GM23338 (cell line): ENCODE results near the gene BLOC1S5. TPM values are rescaled to one million over a fixed set of nuclear protein-coding genes. Genes with fewer than 3 reads are reported as not detected.
"Not testable (repeated sequence)": the region's sequence is repeated elsewhere in the genome, so short reads cannot be mapped to it uniquely, and the experiment has no call there.

Experiments used
- ATAC-seq: fragments of 200-7000 bp; cut with Tn5 transposase; 3 replicates; pipeline ENCODE4 v1.9.1; 2020
- DNase-seq: peaks from one replicate; pipeline ENCODE4 v3.0.0-alpha.2; 2015; ENCODE audit warnings: low spot score
- H2AFZ ChIP-seq: fragments of 200-600 bp; sonication (generic); 2 replicates; pipeline ENCODE4 v1.8.0; 2016; ENCODE audit warnings: antibody characterized with exemption, mild to moderate bottlenecking, moderate library complexity
- H3F3A ChIP-seq: fragments of 200-600 bp; sonication (generic); replicated peaks from 2 replicates; pipeline ENCODE4 v1.8.0; 2017; ENCODE audit warnings: antibody characterized with exemption, mixed run types, low read depth
- H3K27ac ChIP-seq: fragments of 200-600 bp; sonication (generic); 2 replicates; pipeline ENCODE4 v1.6.1; 2016; ENCODE audit warnings: low read depth
- H3K27me3 ChIP-seq: fragments of 200-600 bp; sonication (generic); 2 replicates; pipeline ENCODE4 v1.8.0; 2016; ENCODE audit warnings: mild to moderate bottlenecking, mixed run types, moderate library complexity; ENCODE audit not compliant: insufficient read depth
- H3K36me3 ChIP-seq: fragments of 200-600 bp; sonication (generic); 2 replicates; pipeline ENCODE4 v1.8.0; 2016; ENCODE audit warnings: mild to moderate bottlenecking; ENCODE audit not compliant: insufficient read depth
- H3K4me1 ChIP-seq: fragments of 200-600 bp; sonication (generic); 2 replicates; pipeline ENCODE4 v1.8.0; 2016; ENCODE audit warnings: mild to moderate bottlenecking, moderate library complexity; ENCODE audit not compliant: insufficient read depth
- H3K4me2 ChIP-seq: fragments of 200-600 bp; sonication (generic); 2 replicates; pipeline ENCODE4 v1.7.1; 2017; ENCODE audit warnings: mixed run types
- H3K4me3 ChIP-seq: fragments of 200-600 bp; sonication (generic); 2 replicates; pipeline ENCODE4 v1.6.1; 2016; ENCODE audit warnings: mixed run types
- H3K79me2 ChIP-seq: fragments of 200-600 bp; sonication (generic); replicated peaks from 2 replicates; pipeline ENCODE4 v1.8.0; 2017; ENCODE audit warnings: mild to moderate bottlenecking; ENCODE audit not compliant: insufficient read depth
- H3K9me2 ChIP-seq: fragments of 200-600 bp; sonication (generic); 2 replicates; pipeline ENCODE4 v1.8.0; 2017; ENCODE audit not compliant: insufficient read depth
- H4K20me1 ChIP-seq: fragments of 200-600 bp; sonication (generic); replicated peaks from 2 replicates; pipeline ENCODE4 v1.8.0; 2017; ENCODE audit warnings: mild to moderate bottlenecking; ENCODE audit not compliant: insufficient read depth
- H3K27ac Mint-ChIP-seq: 2 replicates; pipeline ENCODE4 v1.8.0; 2020; ENCODE audit warnings: inconsistent platforms, mild to moderate bottlenecking, moderate library complexity, mixed read lengths
- H3K27me3 Mint-ChIP-seq: 3 replicates; pipeline ENCODE4 v1.8.0; 2022; ENCODE audit warnings: low read depth, mild to moderate bottlenecking, moderate library complexity, mixed read lengths, inconsistent platforms; ENCODE audit not compliant: insufficient read depth, poor library complexity
- H3K36me3 Mint-ChIP-seq: 3 replicates; pipeline ENCODE4 v1.8.0; 2021; ENCODE audit warnings: low read depth, mild to moderate bottlenecking, inconsistent platforms, moderate library complexity, mixed read lengths
- H3K4me1 Mint-ChIP-seq: 3 replicates; pipeline ENCODE4 v1.8.0; 2020; ENCODE audit warnings: mild to moderate bottlenecking, inconsistent platforms, mixed read lengths
- H3K4me3 Mint-ChIP-seq: 3 replicates; pipeline ENCODE4 v1.8.0; 2021; ENCODE audit warnings: moderate library complexity, mild to moderate bottlenecking, inconsistent platforms, mixed read lengths
- H3K9me3 Mint-ChIP-seq: 3 replicates; pipeline ENCODE4 v1.8.0; 2020; ENCODE audit warnings: moderate library complexity, mild to moderate bottlenecking, inconsistent platforms, mixed read lengths
- CREB1 ChIP-seq: fragments of 250-450 bp; sonication (Bioruptor Pico); IDR thresholded peaks from 2 replicates; pipeline ENCODE4 v1.5.0; 2020; ENCODE audit warnings: low read depth, mild to moderate bottlenecking, moderate library complexity
- NANOG ChIP-seq: IDR thresholded peaks from 2 replicates; pipeline ENCODE4 v1.6.1; 2016; ENCODE audit warnings: antibody characterized with exemption, borderline replicate concordance
- STAT1 ChIP-seq: IDR thresholded peaks from one replicate; pipeline ENCODE4 v1.6.1; 2016; ENCODE audit warnings: antibody characterized with exemption; ENCODE audit not compliant: unreplicated experiment
- ZNF114 ChIP-seq: fragments of 250-450 bp; sonication (Bioruptor Pico); IDR thresholded peaks from 2 replicates; pipeline ENCODE4 v1.5.0; 2020; ENCODE audit warnings: mild to moderate bottlenecking, moderate library complexity
- ZNF331 ChIP-seq: fragments of 250-450 bp; sonication (Bioruptor Pico); IDR thresholded peaks from 2 replicates; pipeline ENCODE4 v1.5.0; 2020; ENCODE audit warnings: low read depth, mild to moderate bottlenecking, moderate library complexity
- polyA plus RNA-seq: library from polyadenylated mRNA; unstranded; fragments of >200 nt; fragmentation: Nextera tagmentation; extraction: Ambion mirVana; gene quantifications from 2 replicates; pipeline ENCODE4 v1.2.1, GENCODE V29; 2016
- total RNA-seq: library from RNA; depleted of rRNA; stranded (reverse); fragments of >200 nt; shearing (Covaris generic); gene quantifications from 2 replicates; pipeline ENCODE4 v1.2.3, GENCODE V29; 2014
- TF ChIP-seq, protein P1 (sequence below): IDR thresholded peaks from 2 replicates; pipeline ENCODE4 v1.6.1; 2016; ENCODE audit warnings: antibody characterized with exemption
- TF ChIP-seq, protein P2 (sequence below): IDR thresholded peaks from one replicate; pipeline ENCODE4 v1.6.1; 2018; ENCODE audit warnings: antibody characterized with exemption; ENCODE audit not compliant: unreplicated experiment
- TF ChIP-seq, protein P3 (sequence below), 2 experiments: fragments of 200-600 bp in 1 of 2; sonication (generic) in 1 of 2; conservative IDR thresholded peaks; 2 replicates each; pipeline versions ENCODE4 v1.5.1 to v1.6.1; 2016 to 2017; ENCODE audit warnings: antibody characterized with exemption in 2 of 2, low read depth in 2 of 2, mild to moderate bottlenecking in 2 of 2, moderate library complexity in 1 of 2
- TF ChIP-seq, protein P4 (sequence below): fragments of 250-450 bp; sonication (Bioruptor Pico); IDR thresholded peaks from 2 replicates; pipeline ENCODE4 v1.5.0; 2020; ENCODE audit warnings: mild to moderate bottlenecking, moderate library complexity

Gene BLOC1S5
- total and polyA plus RNA-seq, 2 experiments from 2014 or later: 14.9 to 16.6 TPM

DNA sequence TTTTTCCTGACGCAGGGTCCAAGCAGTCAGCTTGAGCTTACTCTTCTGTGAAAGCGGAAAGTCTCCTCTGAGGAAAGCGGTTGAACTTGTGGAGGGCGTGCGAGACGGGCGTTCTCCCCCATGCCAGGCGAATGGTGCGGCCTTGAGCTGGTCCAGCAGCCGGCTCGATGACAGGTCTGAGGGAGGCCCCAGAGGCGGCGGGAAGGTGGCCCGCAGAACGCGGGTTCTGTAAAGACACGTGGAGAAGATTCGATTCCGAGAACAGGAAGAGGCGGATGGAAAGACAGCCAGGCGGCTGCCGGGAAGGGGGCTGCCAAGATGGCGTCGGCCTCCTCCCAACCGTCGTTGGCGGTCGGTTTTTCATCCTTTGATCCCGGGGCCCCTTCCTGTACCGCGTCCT lies 78.0 kb downstream of the BLOC1S5 start (continued):
- TF ChIP-seq ZNF114 (CRISPR knock-in tag): no peak
- no peak for TF ChIP-seq STAT1
- TF ChIP-seq, protein P1, sequence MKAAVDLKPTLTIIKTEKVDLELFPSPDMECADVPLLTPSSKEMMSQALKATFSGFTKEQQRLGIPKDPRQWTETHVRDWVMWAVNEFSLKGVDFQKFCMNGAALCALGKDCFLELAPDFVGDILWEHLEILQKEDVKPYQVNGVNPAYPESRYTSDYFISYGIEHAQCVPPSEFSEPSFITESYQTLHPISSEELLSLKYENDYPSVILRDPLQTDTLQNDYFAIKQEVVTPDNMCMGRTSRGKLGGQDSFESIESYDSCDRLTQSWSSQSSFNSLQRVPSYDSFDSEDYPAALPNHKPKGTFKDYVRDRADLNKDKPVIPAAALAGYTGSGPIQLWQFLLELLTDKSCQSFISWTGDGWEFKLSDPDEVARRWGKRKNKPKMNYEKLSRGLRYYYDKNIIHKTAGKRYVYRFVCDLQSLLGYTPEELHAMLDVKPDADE: no peak
- TF ChIP-seq NANOG: no peak
- TF ChIP-seq ZNF331 (CRISPR knock-in tag): no peak
- TF ChIP-seq, protein P2, sequence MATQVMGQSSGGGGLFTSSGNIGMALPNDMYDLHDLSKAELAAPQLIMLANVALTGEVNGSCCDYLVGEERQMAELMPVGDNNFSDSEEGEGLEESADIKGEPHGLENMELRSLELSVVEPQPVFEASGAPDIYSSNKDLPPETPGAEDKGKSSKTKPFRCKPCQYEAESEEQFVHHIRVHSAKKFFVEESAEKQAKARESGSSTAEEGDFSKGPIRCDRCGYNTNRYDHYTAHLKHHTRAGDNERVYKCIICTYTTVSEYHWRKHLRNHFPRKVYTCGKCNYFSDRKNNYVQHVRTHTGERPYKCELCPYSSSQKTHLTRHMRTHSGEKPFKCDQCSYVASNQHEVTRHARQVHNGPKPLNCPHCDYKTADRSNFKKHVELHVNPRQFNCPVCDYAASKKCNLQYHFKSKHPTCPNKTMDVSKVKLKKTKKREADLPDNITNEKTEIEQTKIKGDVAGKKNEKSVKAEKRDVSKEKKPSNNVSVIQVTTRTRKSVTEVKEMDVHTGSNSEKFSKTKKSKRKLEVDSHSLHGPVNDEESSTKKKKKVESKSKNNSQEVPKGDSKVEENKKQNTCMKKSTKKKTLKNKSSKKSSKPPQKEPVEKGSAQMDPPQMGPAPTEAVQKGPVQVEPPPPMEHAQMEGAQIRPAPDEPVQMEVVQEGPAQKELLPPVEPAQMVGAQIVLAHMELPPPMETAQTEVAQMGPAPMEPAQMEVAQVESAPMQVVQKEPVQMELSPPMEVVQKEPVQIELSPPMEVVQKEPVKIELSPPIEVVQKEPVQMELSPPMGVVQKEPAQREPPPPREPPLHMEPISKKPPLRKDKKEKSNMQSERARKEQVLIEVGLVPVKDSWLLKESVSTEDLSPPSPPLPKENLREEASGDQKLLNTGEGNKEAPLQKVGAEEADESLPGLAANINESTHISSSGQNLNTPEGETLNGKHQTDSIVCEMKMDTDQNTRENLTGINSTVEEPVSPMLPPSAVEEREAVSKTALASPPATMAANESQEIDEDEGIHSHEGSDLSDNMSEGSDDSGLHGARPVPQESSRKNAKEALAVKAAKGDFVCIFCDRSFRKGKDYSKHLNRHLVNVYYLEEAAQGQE: no peak

DNA sequence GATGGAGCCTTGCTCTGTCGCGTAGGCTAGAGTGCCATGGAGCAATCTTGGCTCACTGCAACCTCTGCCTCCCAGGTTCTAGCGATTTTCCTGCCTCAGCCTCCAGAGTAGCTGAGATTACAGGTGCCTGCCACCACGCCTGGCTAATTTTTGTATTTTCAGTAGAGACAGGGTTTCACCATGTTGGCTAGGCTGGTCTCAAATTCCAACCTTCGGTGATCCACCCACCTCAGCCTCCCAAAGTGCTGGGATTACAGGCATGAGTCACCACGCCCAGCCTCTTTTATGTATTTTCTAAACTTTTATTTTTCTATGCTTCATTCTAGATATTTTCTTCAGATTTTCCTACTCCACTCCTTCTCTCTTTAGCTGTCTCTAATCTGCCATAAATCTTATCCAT lies 80.2 kb downstream of the BLOC1S5 start:
- H3K79me2 ChIP-seq, H3K9me2 ChIP-seq, H3K4me3 ChIP-seq, H2AFZ ChIP-seq, H3K36me3 ChIP-seq, H3F3A ChIP-seq, DNase-seq, H3K4me1 ChIP-seq, H3K4me2 ChIP-seq, H3K4me3 Mint-ChIP-seq, H3K27ac ChIP-seq, H3K27ac Mint-ChIP-seq, H3K36me3 Mint-ChIP-seq, H3K4me1 Mint-ChIP-seq, H3K27me3 ChIP-seq, ATAC-seq, H3K9me3 Mint-ChIP-seq, H3K27me3 Mint-ChIP-seq, H4K20me1 ChIP-seq: not testable (repeated sequence)

DNA sequence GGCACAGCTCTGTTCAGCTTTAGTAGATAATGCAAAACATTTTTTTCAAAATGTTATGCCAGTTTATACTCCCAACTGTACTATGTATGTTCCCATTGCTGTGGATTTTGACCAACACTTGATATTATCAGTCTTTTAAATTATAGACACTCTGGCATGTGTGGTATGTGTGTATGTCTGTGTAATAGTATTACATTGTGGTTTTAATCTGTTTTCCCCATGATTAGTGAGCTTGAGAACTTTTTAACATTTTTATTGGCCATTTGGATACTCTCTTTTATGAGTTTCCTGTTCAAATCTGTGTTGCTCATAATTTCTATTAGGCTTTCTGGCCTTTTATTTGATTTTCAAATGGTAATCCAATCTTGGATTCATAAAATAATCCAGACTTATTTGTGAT lies 84.4 kb downstream of the BLOC1S5 start:
- H3K9me2 ChIP-seq: no peaks in the 10 kb centered on the region
- no peaks in the 10 kb centered on the region for H3K79me2 ChIP-seq
- Mint-ChIP-seq H3K27ac (no peak overlapping the region), H3K9me3 (no peaks in the 10 kb centered on the region), H3K4me3 (no peak overlapping the region), H3K36me3 (no peaks in the 10 kb centered on the region), H3K27me3 (no peaks in the 10 kb centered on the region), H3K4me1 (no peaks in the 10 kb centered on the region)
- H3F3A ChIP-seq: no peaks in the 10 kb centered on the region
- no peaks in the 10 kb centered on the region for H4K20me1 ChIP-seq
- H3K4me2 ChIP-seq: no peak overlapping the region
- no peaks in the 10 kb centered on the region for H3K4me1 ChIP-seq
- H2AFZ ChIP-seq: no peak overlapping the region
- no peak for ATAC-seq
- H3K36me3 ChIP-seq: no peaks in the 10 kb centered on the region
- H3K4me3 ChIP-seq: no peak overlapping the region
- no peak for DNase-seq
- no peak overlapping the region for H3K27ac ChIP-seq
- H3K27me3 ChIP-seq: no peaks in the 10 kb centered on the region
- TF ChIP-seq CREB1: no peak
- TF ChIP-seq, protein P3, sequence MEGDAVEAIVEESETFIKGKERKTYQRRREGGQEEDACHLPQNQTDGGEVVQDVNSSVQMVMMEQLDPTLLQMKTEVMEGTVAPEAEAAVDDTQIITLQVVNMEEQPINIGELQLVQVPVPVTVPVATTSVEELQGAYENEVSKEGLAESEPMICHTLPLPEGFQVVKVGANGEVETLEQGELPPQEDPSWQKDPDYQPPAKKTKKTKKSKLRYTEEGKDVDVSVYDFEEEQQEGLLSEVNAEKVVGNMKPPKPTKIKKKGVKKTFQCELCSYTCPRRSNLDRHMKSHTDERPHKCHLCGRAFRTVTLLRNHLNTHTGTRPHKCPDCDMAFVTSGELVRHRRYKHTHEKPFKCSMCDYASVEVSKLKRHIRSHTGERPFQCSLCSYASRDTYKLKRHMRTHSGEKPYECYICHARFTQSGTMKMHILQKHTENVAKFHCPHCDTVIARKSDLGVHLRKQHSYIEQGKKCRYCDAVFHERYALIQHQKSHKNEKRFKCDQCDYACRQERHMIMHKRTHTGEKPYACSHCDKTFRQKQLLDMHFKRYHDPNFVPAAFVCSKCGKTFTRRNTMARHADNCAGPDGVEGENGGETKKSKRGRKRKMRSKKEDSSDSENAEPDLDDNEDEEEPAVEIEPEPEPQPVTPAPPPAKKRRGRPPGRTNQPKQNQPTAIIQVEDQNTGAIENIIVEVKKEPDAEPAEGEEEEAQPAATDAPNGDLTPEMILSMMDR (conservative IDR thresholded peaks at IDR 0.05; ENCODE audit: low read depth in 2 of 2): no peak
- TF ChIP-seq, protein P4, sequence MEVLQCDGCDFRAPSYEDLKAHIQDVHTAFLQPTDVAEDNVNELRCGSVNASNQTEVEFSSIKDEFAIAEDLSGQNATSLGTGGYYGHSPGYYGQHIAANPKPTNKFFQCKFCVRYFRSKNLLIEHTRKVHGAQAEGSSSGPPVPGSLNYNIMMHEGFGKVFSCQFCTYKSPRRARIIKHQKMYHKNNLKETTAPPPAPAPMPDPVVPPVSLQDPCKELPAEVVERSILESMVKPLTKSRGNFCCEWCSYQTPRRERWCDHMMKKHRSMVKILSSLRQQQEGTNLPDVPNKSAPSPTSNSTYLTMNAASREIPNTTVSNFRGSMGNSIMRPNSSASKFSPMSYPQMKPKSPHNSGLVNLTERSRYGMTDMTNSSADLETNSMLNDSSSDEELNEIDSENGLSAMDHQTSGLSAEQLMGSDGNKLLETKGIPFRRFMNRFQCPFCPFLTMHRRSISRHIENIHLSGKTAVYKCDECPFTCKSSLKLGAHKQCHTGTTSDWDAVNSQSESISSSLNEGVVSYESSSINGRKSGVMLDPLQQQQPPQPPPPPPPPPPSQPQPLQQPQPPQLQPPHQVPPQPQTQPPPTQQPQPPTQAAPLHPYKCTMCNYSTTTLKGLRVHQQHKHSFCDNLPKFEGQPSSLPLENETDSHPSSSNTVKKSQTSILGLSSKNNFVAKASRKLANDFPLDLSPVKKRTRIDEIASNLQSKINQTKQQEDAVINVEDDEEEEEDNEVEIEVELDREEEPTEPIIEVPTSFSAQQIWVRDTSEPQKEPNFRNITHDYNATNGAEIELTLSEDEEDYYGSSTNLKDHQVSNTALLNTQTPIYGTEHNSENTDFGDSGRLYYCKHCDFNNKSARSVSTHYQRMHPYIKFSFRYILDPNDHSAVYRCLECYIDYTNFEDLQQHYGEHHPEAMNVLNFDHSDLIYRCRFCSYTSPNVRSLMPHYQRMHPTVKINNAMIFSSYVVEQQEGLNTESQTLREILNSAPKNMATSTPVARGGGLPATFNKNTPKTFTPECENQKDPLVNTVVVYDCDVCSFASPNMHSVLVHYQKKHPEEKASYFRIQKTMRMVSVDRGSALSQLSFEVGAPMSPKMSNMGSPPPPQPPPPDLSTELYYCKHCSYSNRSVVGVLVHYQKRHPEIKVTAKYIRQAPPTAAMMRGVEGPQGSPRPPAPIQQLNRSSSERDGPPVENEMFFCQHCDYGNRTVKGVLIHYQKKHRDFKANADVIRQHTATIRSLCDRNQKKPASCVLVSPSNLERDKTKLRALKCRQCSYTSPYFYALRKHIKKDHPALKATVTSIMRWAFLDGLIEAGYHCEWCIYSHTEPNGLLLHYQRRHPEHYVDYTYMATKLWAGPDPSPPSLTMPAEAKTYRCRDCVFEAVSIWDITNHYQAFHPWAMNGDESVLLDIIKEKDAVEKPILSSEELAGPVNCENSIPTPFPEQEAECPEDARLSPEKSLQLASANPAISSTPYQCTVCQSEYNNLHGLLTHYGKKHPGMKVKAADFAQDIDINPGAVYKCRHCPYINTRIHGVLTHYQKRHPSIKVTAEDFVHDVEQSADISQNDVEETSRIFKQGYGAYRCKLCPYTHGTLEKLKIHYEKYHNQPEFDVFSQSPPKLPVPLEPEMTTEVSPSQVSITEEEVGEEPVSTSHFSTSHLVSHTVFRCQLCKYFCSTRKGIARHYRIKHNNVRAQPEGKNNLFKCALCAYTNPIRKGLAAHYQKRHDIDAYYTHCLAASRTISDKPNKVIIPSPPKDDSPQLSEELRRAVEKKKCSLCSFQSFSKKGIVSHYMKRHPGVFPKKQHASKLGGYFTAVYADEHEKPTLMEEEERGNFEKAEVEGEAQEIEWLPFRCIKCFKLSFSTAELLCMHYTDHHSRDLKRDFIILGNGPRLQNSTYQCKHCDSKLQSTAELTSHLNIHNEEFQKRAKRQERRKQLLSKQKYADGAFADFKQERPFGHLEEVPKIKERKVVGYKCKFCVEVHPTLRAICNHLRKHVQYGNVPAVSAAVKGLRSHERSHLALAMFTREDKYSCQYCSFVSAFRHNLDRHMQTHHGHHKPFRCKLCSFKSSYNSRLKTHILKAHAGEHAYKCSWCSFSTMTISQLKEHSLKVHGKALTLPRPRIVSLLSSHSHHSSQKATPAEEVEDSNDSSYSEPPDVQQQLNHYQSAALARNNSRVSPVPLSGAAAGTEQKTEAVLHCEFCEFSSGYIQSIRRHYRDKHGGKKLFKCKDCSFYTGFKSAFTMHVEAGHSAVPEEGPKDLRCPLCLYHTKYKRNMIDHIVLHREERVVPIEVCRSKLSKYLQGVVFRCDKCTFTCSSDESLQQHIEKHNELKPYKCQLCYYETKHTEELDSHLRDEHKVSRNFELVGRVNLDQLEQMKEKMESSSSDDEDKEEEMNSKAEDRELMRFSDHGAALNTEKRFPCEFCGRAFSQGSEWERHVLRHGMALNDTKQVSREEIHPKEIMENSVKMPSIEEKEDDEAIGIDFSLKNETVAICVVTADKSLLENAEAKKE (CRISPR knock-in tag): no peak
